RWPE2 (cell line): Measurements from ENCODE around the gene GNAT1.
"Not testable (repeated sequence)": the region's sequence is repeated elsewhere in the genome, so short reads cannot be mapped to it uniquely, and the experiment has no call there.

Experiments used
- ATAC-seq: fragments of 200-7000 bp; cut with Tn5 transposase; 3 replicates; pipeline ENCODE4 v1.9.1; 2021; ENCODE audit warnings: low read depth
- DNase-seq: peaks from one replicate; pipeline ENCODE4 v3.0.0-alpha.2; 2020; ENCODE audit warnings: low spot score
- H3K27ac ChIP-seq: fragments of 450-650 bp; 2 replicates; pipeline ENCODE4 v1.5.1; 2017; ENCODE audit warnings: mild to moderate bottlenecking; ENCODE audit not compliant: poor library complexity, severe bottlenecking
- H3K27me3 ChIP-seq: fragments of 250-450 bp; sonication (Bioruptor Pico); 2 replicates; pipeline ENCODE4 v1.5.1; 2021; ENCODE audit warnings: mild to moderate bottlenecking, moderate library complexity; ENCODE audit not compliant: insufficient read depth, poor library complexity, severe bottlenecking
- H3K36me3 ChIP-seq: fragments of 250-450 bp; sonication (Bioruptor Pico); 2 replicates; pipeline ENCODE4 v1.5.1; 2020; ENCODE audit warnings: low read depth, mild to moderate bottlenecking, moderate library complexity
- H3K4me1 ChIP-seq: fragments of 250-450 bp; sonication (Bioruptor Pico); 2 replicates; pipeline ENCODE4 v1.5.1; 2021; ENCODE audit warnings: mild to moderate bottlenecking, moderate library complexity; ENCODE audit not compliant: insufficient read depth, poor library complexity, severe bottlenecking
- H3K4me3 ChIP-seq: fragments of 250-450 bp; sonication (Bioruptor Pico); 2 replicates; pipeline ENCODE4 v1.5.1; 2021; ENCODE audit warnings: mild to moderate bottlenecking, moderate library complexity; ENCODE audit not compliant: severe bottlenecking
- H3K9me3 ChIP-seq: fragments of 250-450 bp; sonication (Bioruptor Pico); 2 replicates; pipeline ENCODE4 v1.5.1; 2021; ENCODE audit warnings: mild to moderate bottlenecking, moderate library complexity; ENCODE audit not compliant: severe bottlenecking
- CTCF ChIP-seq: fragments of 450-650 bp; IDR thresholded peaks from one replicate; pipeline ENCODE4 v1.5.1; 2017; ENCODE audit warnings: mild to moderate bottlenecking, moderate library complexity; ENCODE audit not compliant: poor library complexity, severe bottlenecking

Gene GNAT1

GRCh38 chr3:50210176-50210509, 18.7 kb downstream of the GNAT1 start:
- H3K27ac ChIP-seq, result no peak overlapping the region
- H3K36me3 ChIP-seq, result no peaks in the 10 kb centered on the region
- ATAC-seq (no peak), DNase-seq (no peak)
- H3K4me3 ChIP-seq, result no peak overlapping the region
- no peak for TF ChIP-seq CTCF
- H3K9me3 ChIP-seq, result no peaks in the 10 kb centered on the region
- peaks cover 13% of the 10 kb centered on the region for H3K27me3 ChIP-seq
- no peaks in the 10 kb centered on the region for H3K4me1 ChIP-seq

GRCh38 chr3:50210510-50211367, 19.3 kb downstream of the GNAT1 start:
- no peak for TF ChIP-seq CTCF

GRCh38 chr3:50211368-50211717, 19.9 kb downstream of the GNAT1 start:
- not testable (repeated sequence) for H3K4me3 ChIP-seq, H3K9me3 ChIP-seq, H3K4me1 ChIP-seq, ATAC-seq, H3K27me3 ChIP-seq, DNase-seq, H3K36me3 ChIP-seq, H3K27ac ChIP-seq

More at GRCh38 chr3:50210510-50211367, 19.3 kb downstream of the GNAT1 start:
- no peak for DNase-seq
- peaks cover 7% of the 10 kb centered on the region for H3K27me3 ChIP-seq
- no peaks in the 10 kb centered on the region for H3K4me1 ChIP-seq
- H3K36me3 ChIP-seq, result no peaks in the 10 kb centered on the region
- H3K27ac ChIP-seq, result no peak overlapping the region
- no peaks in the 10 kb centered on the region for H3K9me3 ChIP-seq
- H3K4me3 ChIP-seq, result no peak overlapping the region
- no peak for ATAC-seq

- Histone ChIP-seq H3K27ac (no peak overlapping the region), H3K9me3 (no peaks in the 10 kb centered on the region), H3K4me3 (no peak overlapping the region), H3K36me3 (no peaks in the 10 kb centered on the region), H3K4me1 (no peaks in the 10 kb centered on the region), H3K27me3 (no peaks in the 10 kb centered on the region)
- peak; percentile 5; the same call in 2 of the 3 replicates for ATAC-seq
- no peak for TF ChIP-seq CTCF
- no peak for DNase-seq
Observed at GRCh38 chr3:50211930-50212329, 20.5 kb downstream of the GNAT1 start.

- TF ChIP-seq CTCF, result no peak
- no peak for DNase-seq
- no peaks in the 10 kb centered on the region for H3K9me3 ChIP-seq
- no peaks in the 10 kb centered on the region for H3K36me3 ChIP-seq
- no peaks in the 10 kb centered on the region for H3K4me1 ChIP-seq
- H3K27ac ChIP-seq, result no peak overlapping the region
- ATAC-seq, result peak; percentile 40; the same call in 2 of the 3 replicates
- no peak overlapping the region for H3K4me3 ChIP-seq
- H3K27me3 ChIP-seq, result no peaks in the 10 kb centered on the region
Observed at GRCh38 chr3:50212502-50212901, 21.1 kb downstream of the GNAT1 start.
